HL-60 (cell line): ENCODE results near the gene KCNG3.

Experiments used
- DNase-seq, 2 experiments: peaks; one replicate each; pipeline ENCODE4 v3.0.0-alpha.2; 2010 to 2020; ENCODE audit warnings: low read depth in 1 of 2, low spot score in 1 of 2
- H3K27ac ChIP-seq: fragments of 250-450 bp; sonication (Bioruptor Pico); replicated peaks from 2 replicates; pipeline ENCODE4 v1.5.1; 2020; ENCODE audit warnings: mild to moderate bottlenecking, moderate library complexity
- H3K27me3 ChIP-seq: fragments of 250-450 bp; sonication (Bioruptor Pico); 2 replicates; pipeline ENCODE4 v1.5.1; 2021; ENCODE audit warnings: mild to moderate bottlenecking, moderate library complexity; ENCODE audit not compliant: insufficient read depth, poor library complexity, severe bottlenecking
- H3K4me3 ChIP-seq: replicated peaks from 2 replicates; pipeline ENCODE4 v1.5.1; 2011; ENCODE audit warnings: mild to moderate bottlenecking, control low read depth, low read length; ENCODE audit not compliant: insufficient read depth
- GABPA ChIP-seq: IDR thresholded peaks from 2 replicates; pipeline ENCODE4 v1.6.1; 2012; ENCODE audit warnings: low read depth
- POLR2AphosphoS5 ChIP-seq: IDR thresholded peaks from 2 replicates; pipeline ENCODE4 v1.6.1; 2012; ENCODE audit warnings: low read depth
- SPI1 ChIP-seq: IDR thresholded peaks from 2 replicates; pipeline ENCODE4 v1.6.1; 2012; ENCODE audit warnings: low read depth, mild to moderate bottlenecking, borderline replicate concordance
- TF ChIP-seq, protein P1 (sequence below): IDR thresholded peaks from 2 replicates; pipeline ENCODE4 v1.6.1; 2012; ENCODE audit warnings: low read depth; ENCODE audit not compliant: insufficient replicate concordance
- TF ChIP-seq, protein P2 (sequence below): IDR thresholded peaks from one replicate; pipeline ENCODE4 v1.5.1; 2011; ENCODE audit warnings: low read length, control low read depth, inconsistent platforms; ENCODE audit not compliant: insufficient read depth

The KCNG3 gene

DNA sequence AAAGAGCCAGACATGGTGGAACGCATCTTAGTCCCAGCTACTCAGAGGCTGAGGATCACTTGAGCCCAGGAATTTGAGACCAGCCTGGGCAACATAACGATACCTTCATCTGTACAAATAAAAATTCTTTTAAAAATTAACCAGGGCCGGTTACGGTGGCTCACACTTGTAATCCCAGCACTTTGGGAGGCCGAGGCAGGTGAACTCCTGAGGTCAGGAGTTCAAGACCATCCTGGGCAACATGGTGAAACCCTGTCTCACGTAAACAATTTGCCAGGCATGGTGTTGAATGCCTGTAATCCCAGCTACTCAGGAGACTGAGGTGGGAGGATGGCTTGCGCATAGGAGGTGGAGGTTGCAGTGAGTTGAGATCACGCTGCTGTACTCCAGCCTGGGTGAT lies 25.8 kb upstream of the KCNG3 start:
- no peak for DNase-seq
- Histone ChIP-seq H3K27ac (no peak overlapping the region), H3K4me3 (no peak overlapping the region), H3K27me3 (no peaks in the 10 kb centered on the region)
- TF ChIP-seq POLR2AphosphoS5 = no peak
- TF ChIP-seq, protein P1, sequence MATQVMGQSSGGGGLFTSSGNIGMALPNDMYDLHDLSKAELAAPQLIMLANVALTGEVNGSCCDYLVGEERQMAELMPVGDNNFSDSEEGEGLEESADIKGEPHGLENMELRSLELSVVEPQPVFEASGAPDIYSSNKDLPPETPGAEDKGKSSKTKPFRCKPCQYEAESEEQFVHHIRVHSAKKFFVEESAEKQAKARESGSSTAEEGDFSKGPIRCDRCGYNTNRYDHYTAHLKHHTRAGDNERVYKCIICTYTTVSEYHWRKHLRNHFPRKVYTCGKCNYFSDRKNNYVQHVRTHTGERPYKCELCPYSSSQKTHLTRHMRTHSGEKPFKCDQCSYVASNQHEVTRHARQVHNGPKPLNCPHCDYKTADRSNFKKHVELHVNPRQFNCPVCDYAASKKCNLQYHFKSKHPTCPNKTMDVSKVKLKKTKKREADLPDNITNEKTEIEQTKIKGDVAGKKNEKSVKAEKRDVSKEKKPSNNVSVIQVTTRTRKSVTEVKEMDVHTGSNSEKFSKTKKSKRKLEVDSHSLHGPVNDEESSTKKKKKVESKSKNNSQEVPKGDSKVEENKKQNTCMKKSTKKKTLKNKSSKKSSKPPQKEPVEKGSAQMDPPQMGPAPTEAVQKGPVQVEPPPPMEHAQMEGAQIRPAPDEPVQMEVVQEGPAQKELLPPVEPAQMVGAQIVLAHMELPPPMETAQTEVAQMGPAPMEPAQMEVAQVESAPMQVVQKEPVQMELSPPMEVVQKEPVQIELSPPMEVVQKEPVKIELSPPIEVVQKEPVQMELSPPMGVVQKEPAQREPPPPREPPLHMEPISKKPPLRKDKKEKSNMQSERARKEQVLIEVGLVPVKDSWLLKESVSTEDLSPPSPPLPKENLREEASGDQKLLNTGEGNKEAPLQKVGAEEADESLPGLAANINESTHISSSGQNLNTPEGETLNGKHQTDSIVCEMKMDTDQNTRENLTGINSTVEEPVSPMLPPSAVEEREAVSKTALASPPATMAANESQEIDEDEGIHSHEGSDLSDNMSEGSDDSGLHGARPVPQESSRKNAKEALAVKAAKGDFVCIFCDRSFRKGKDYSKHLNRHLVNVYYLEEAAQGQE = no peak
- TF ChIP-seq GABPA = no peak
- TF ChIP-seq, protein P2, sequence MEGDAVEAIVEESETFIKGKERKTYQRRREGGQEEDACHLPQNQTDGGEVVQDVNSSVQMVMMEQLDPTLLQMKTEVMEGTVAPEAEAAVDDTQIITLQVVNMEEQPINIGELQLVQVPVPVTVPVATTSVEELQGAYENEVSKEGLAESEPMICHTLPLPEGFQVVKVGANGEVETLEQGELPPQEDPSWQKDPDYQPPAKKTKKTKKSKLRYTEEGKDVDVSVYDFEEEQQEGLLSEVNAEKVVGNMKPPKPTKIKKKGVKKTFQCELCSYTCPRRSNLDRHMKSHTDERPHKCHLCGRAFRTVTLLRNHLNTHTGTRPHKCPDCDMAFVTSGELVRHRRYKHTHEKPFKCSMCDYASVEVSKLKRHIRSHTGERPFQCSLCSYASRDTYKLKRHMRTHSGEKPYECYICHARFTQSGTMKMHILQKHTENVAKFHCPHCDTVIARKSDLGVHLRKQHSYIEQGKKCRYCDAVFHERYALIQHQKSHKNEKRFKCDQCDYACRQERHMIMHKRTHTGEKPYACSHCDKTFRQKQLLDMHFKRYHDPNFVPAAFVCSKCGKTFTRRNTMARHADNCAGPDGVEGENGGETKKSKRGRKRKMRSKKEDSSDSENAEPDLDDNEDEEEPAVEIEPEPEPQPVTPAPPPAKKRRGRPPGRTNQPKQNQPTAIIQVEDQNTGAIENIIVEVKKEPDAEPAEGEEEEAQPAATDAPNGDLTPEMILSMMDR = no peak
- TF ChIP-seq SPI1 = no peak

DNA sequence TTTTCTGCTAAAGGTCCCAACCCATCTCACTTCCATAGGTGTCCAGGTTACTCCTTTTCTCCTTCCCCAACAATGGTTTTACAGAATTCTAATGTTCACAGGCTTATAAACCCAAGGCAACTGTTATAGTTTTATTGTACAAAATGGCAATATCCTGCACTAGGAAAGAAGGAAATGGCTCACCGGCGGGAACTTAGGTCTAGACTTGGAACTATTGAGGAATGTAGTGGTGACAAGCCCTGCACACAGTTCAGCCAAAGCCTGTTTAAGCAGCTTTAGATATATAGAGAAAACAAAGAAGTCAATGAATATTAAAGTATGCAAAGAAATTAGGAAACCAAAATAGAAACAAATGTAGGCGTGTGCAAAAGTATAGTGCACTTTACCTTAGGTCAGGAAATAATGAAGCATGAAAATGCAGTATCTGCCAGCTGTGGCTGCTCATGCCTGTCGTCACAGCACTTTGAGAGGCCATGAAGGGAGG lies 22.7 kb upstream of the KCNG3 start:
- no peak for DNase-seq
- no peak overlapping the region for H3K4me3 ChIP-seq
- TF ChIP-seq POLR2AphosphoS5 (no peak), GABPA (no peak), SPI1 (no peak)
- TF ChIP-seq, protein P1 = no peak
- TF ChIP-seq, protein P2 = no peak
- H3K27ac ChIP-seq = no peak overlapping the region
- H3K27me3 ChIP-seq = no peaks in the 10 kb centered on the region

DNA sequence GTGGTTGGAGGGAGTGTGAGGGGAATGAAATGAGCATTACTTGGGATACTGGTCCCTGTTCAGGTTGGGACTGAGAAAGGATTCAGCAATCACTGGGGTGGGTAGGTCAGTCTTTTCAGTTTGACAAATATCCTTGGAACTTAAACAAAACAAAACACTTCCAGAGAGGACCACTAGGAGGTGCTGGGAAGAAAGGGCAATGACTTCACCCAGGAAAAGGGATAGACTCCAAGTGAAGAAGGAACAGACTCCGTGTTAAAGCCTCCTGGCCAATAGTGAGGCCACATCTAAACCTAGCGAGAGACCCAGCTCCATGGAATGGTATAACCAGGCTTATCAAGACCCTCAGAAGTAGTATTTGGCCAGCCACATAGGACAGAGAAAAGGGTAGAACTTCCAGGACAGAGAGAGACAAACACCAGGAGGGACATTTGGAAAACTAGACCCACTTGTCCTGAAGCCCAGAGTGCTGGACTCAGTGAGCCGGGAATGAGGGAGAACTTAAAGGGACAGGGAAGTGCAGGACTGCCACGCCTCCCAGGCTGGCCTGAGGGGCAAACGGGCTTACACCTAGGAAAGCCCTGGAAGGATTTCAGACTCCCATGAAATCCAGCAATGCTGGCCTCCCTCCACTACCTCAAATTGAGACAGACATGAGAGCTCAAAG lies 19.6 kb upstream of the KCNG3 start:
- Histone ChIP-seq H3K27ac (no peak overlapping the region), H3K4me3 (no peak overlapping the region), H3K27me3 (no peaks in the 10 kb centered on the region)
- TF ChIP-seq GABPA = no peak
- TF ChIP-seq, protein P2 = peak; percentile 31
- peak in 1 of 2 experiments; percentile 38 for DNase-seq
